GM12892 (cell line): ENCODE data around the gene SS18L1.

ENCODE experiments used
- POLR2A ChIP-seq: IDR thresholded peaks from 2 replicates; pipeline ENCODE4 v1.6.1; 2011; ENCODE audit warnings: low read depth, low read length, control low read depth
- POLR2AphosphoS5 ChIP-seq: IDR thresholded peaks from 2 replicates; pipeline ENCODE4 v1.6.1; 2011; ENCODE audit warnings: low read depth, low read length, control low read depth

DNA sequence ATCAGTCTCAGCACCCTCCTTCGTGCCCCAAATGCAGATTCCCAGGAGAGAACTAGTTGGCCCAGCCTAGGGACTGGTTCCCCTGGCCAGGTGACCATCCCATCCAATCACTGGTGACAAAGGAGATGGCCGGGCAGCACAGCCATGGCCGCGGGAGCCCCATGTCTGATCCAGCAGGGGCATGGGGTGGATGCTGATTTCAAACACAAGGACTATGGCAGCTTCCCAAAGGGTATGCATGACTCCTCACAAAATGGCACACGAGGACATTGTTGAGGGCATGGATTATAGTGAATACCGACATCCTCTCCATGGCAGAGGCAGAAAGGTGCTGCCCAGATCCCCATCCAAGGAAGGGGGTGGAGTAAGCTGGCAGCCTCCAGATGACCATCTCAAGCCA lies 31.2 kb upstream of the SS18L1 start:
- TF ChIP-seq POLR2A: no peak
- TF ChIP-seq POLR2AphosphoS5: no peak
